Tibial artery (tissue), 4 donors: ENCODE data around the gene CRYGN.

Experiments used
- DNase-seq, 2 donors: peaks; one replicate each; pipeline ENCODE4 v3.0.0-alpha.2; 2019
- H3K27ac ChIP-seq, 2 donors: fragments of 200-600 bp; sonication (generic) in 1 of 2; 1 replicate in 1 of 2; 2 replicates in 1 of 2; pipeline ENCODE4 v1.5.1; 2018 to 2019; ENCODE audit warnings: mild to moderate bottlenecking in 1 of 2
- H3K27me3 ChIP-seq, 2 donors: fragments of 200-600 bp; sonication (generic) in 1 of 2; one replicate each; pipeline versions ENCODE4 v1.5.1 to v1.6.0; 2016 to 2019
- H3K36me3 ChIP-seq, 3 donors: fragments of 200-600 bp; sonication (generic) in 2 of 3; one replicate each; pipeline ENCODE4 v1.5.1; 2016 to 2019; ENCODE audit warnings: mild to moderate bottlenecking in 2 of 3
- H3K4me1 ChIP-seq, 4 donors: fragments of 200-600 bp; sonication (generic) in 2 of 4; 1 replicate in 3 of 4; 2 replicates in 1 of 4; pipeline ENCODE4 v1.5.1; 2016 to 2019
- H3K4me3 ChIP-seq, 2 donors: fragments of 200-600 bp; sonication (generic) in 1 of 2; 1 replicate in 1 of 2; 2 replicates in 1 of 2; pipeline ENCODE4 v1.5.1; 2018 to 2019; ENCODE audit warnings: mild to moderate bottlenecking in 2 of 2
- H3K9me3 ChIP-seq, 3 donors: fragments of 200-600 bp; sonication (generic) in 1 of 3; one replicate each; pipeline ENCODE4 v1.5.1; 2016 to 2019
- intact Hi-C: fragments of 100-400 bp; cut with DNase I; formaldehyde crosslinking; loops from one replicate; pipeline ENCODE4 v1.15.0; 2023; ENCODE audit warnings: low total_unique reads
- TF ChIP-seq, protein P1 (sequence below), 2 experiments: fragments of 200-600 bp in 1 of 2; fragments of 450-650 bp in 1 of 2; IDR thresholded peaks; one replicate each; pipeline ENCODE4 v1.5.1; 2017 to 2019; ENCODE audit warnings: antibody characterized with exemption in 2 of 2, mild to moderate bottlenecking in 1 of 2, moderate library complexity in 1 of 2

Gene CRYGN

DNA sequence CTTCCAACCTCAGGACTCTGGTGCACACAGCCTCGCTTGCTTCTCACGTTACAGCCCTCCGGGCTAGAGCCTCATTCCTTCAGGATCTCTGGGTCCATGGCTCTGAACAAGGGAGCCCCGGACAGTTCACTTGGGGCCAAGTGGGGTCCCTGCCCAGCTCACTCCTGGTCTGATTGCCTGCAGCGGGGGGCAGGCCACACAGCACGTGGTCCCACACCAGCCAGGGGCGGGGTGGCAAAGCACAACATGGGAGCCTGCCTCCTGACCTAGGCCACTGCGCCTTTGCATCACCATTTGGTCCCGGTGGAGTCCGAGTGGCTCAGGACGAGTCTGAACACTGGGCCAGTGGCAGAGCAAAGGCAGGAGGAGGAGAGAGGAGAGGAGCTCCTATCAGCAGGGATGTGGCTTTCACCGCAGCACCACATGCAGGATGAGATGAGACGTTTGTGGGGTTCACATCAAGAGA is 13.4 kb upstream of the CRYGN start:
- Histone ChIP-seq H3K27ac (no peak overlapping the region), H3K9me3 (no peaks in the 10 kb centered on the region), H3K36me3 (no peaks in the 10 kb centered on the region), H3K27me3 (no peaks in the 10 kb centered on the region), H3K4me3 (no peak overlapping the region), H3K4me1 (peaks cover 0 to 3% (median under 1%) of the 10 kb centered on the region in 4 donors)
- DNase-seq = no peak
- TF ChIP-seq, protein P1, sequence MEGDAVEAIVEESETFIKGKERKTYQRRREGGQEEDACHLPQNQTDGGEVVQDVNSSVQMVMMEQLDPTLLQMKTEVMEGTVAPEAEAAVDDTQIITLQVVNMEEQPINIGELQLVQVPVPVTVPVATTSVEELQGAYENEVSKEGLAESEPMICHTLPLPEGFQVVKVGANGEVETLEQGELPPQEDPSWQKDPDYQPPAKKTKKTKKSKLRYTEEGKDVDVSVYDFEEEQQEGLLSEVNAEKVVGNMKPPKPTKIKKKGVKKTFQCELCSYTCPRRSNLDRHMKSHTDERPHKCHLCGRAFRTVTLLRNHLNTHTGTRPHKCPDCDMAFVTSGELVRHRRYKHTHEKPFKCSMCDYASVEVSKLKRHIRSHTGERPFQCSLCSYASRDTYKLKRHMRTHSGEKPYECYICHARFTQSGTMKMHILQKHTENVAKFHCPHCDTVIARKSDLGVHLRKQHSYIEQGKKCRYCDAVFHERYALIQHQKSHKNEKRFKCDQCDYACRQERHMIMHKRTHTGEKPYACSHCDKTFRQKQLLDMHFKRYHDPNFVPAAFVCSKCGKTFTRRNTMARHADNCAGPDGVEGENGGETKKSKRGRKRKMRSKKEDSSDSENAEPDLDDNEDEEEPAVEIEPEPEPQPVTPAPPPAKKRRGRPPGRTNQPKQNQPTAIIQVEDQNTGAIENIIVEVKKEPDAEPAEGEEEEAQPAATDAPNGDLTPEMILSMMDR (IDR thresholded peaks at IDR 0.05) = no peak
- intact Hi-C loops = no loop called here

DNA sequence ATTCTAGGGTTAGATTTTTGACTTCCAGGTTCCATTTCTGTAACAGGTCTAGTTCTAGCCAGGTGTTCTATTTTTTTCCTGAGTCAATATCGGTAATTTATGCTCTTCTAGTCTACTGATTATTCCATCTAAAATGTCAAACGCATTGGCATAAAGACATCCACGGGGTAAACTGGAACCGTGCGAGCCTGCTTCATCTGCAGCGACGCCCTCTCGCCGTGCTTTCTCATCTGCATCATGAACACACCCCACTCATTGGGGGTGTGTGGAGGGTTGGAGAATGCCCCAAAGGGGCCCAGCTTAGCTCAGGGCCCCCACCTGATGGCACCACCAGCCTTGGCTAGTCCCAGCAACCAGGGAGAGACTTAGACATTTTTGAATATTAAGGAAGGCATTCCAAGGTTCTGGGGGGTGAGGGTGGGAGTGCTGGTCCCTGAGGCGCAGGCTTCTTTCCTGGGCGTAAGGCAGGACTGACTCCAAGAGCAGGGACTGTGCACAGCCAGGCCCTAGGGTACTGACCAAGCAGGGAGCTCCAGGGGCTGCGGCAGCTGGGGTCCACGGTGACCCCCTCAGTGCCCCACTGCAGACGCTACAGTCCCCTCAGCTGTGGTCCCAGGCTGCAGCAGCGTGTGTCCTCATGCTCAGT is 12.9 kb upstream of the CRYGN start:
- H3K27ac ChIP-seq = no peak overlapping the region
- H3K4me3 ChIP-seq = no peak overlapping the region
- TF ChIP-seq, protein P1 (IDR thresholded peaks at IDR 0.05) = no peak
- H3K4me1 ChIP-seq = peaks cover 0 to 8% (median 3%) of the 10 kb centered on the region in 4 donors
- no peaks in the 10 kb centered on the region for H3K27me3 ChIP-seq
- intact Hi-C loops = no loop called here
- no peaks in the 10 kb centered on the region for H3K9me3 ChIP-seq
- DNase-seq = no peak
- H3K36me3 ChIP-seq = no peaks in the 10 kb centered on the region

DNA sequence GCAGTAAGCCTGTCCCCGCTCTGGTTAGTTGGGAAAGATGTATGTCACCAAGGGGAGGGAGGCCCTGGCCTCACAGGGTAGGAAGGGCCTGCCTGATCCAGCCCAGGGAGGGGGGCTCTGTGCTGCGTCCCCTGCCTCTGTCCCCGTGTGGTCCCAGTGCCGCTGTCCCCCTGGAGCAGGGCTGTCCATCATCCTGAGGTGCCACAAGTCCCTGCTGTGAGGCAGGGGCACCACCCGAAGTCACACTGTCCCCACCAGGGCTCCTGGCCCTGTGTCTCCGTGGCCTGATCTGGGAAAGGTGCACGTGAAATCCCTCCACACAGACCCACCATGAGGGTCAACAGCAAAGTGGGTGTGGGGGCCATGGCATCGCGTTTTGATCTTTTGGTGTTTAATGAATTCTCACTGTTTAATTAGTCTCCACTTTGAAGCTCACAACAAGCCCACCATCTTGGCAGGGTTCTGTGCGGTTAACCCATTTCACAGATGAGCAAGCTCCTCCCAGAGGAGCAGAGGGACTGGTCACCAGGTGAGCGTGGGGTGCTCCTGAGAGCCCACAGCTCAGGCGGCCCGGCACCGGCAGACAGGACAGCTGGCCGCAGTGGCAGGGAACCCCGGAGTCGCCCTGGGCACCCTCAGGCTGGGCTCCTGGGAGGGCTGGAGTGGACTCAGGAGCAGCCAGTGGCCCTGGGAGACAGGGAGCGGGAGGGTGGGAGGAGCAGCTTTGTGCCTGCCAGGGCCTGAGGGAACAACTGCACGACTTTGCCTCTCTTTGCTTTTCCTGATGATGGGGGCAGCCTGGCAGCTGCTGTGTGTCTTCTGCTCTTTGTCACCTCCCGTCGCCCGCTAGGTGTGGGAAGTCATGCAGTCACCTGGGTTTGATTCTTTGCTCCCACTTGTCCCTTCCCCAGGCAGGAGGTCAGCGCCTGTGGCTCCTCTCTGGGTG is 12.0 kb upstream of the CRYGN start:
- Histone ChIP-seq H3K4me3 (no peak overlapping the region), H3K36me3 (no peaks in the 10 kb centered on the region), H3K9me3 (no peaks in the 10 kb centered on the region), H3K27me3 (no peaks in the 10 kb centered on the region), H3K27ac (no peak overlapping the region), H3K4me1 (peaks cover 0 to 9% (median 4%) of the 10 kb centered on the region in 4 donors)
- DNase-seq = no peak
- intact Hi-C loops = no loop called here
- TF ChIP-seq, protein P1 (IDR thresholded peaks at IDR 0.05) = no peak

DNA sequence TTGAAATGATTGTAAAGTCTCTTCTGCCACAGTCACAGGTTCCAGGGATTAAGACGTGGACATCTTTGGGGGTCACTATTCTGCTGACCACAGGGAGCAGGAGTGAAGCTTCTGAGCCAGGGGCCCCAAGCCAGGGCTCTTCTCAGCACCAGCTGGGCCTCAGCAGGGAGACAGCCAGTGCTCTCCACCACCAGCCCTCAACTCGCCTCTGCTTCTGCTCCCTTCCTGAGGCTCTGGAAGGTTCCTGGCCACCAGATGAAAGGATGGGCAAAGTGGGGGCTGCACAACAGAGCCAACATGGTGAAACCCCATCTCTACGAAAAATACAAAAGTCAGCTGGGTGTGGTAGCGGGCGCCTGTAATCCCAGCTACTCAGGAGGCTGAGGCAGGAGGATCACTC is 11.2 kb upstream of the CRYGN start:
- Histone ChIP-seq H3K36me3 (no peaks in the 10 kb centered on the region), H3K27me3 (no peaks in the 10 kb centered on the region), H3K27ac (no peak overlapping the region), H3K9me3 (no peaks in the 10 kb centered on the region), H3K4me3 (no peak overlapping the region), H3K4me1 (peaks cover 0 to 9% (median 4%) of the 10 kb centered on the region in 4 donors)
- TF ChIP-seq, protein P1 (IDR thresholded peaks at IDR 0.05) = no peak
- DNase-seq = no peak
- intact Hi-C loops = no loop called here

DNA sequence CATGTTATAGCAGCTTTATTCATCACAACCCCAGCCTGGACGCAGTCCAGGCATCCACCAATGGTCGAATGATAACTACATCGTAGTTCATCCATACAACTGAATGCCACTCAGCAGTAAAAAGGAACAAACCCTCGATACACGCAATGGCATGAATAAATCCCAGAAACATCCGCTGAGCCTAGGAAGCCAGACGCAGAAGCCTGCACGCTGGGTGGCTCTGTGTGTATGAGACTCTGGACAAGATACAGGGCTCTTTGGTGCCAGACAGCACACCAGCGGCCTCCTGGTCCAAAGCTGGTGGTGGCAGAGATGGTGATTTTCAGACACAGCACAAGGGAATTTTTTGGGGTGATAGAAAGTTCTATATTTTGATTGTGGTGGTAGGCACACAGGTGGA is 10.0 kb upstream of the CRYGN start:
- Histone ChIP-seq H3K4me1 (peaks cover 0 to 9% (median 4%) of the 10 kb centered on the region in 4 donors), H3K4me3 (no peak overlapping the region), H3K27ac (no peak overlapping the region), H3K36me3 (no peaks in the 10 kb centered on the region), H3K9me3 (no peaks in the 10 kb centered on the region), H3K27me3 (no peaks in the 10 kb centered on the region)
- intact Hi-C loops = loop anchor here (5.0 kb wide), 1 partner anchor 143 kb away; no protein-coding TSS in a partner anchor
- DNase-seq = no peak
- TF ChIP-seq, protein P1 (IDR thresholded peaks at IDR 0.05) = no peak
